Activated CD4-positive, alpha-beta memory T cell treated with anti-CD3 and anti-CD28 coated beads for 36 hours (primary cell): ENCODE results near the gene ATP13A3. TPM values are rescaled to one million over a fixed set of nuclear protein-coding genes. Genes with fewer than 3 reads are reported as not detected.
A peak's percentile ranks its signal among the peaks of the same experiment; 100 is the strongest.
"Not testable (repeated sequence)": the region's sequence is repeated elsewhere in the genome, so short reads cannot be mapped to it uniquely, and the experiment has no call there.

Experiments
- CTCF ChIA-PET: fragments of 350-600 bp; sonication (Branson Sonifier 250); formaldehyde crosslinking; loops from one replicate; lab custom pipeline; 2021; ENCODE audit warnings: antibody characterized with exemption, inconsistent platforms; lab: Charles Lee
- POLR2A ChIA-PET: fragments of 350-600 bp; sonication (Branson Sonifier 250); formaldehyde crosslinking; loops from one replicate; lab custom pipeline; 2021; ENCODE audit warnings: antibody characterized with exemption; lab: Charles Lee
- DNase-seq: peaks from one replicate; pipeline ENCODE4 v3.0.0-alpha.2; 2020
- H3K27ac Mint-ChIP-seq: one replicate; pipeline ENCODE4 v1.8.0; 2021; ENCODE audit warnings: mixed read lengths
- H3K27me3 Mint-ChIP-seq: one replicate; pipeline ENCODE4 v1.8.0; 2021; ENCODE audit warnings: mixed read lengths
- H3K36me3 Mint-ChIP-seq: one replicate; pipeline ENCODE4 v1.8.0; 2021; ENCODE audit warnings: mixed read lengths
- H3K4me1 Mint-ChIP-seq: one replicate; pipeline ENCODE4 v1.8.0; 2021; ENCODE audit warnings: low read depth, mixed read lengths
- H3K4me3 Mint-ChIP-seq: one replicate; pipeline ENCODE4 v1.8.0; 2021; ENCODE audit warnings: mild to moderate bottlenecking, mixed read lengths
- H3K9me3 Mint-ChIP-seq: one replicate; pipeline ENCODE4 v1.8.0; 2021; ENCODE audit warnings: mixed read lengths
- intact Hi-C: fragments of 100-400 bp; cut with micrococcal nuclease; formaldehyde crosslinking; loops from one replicate; pipeline ENCODE4 v1.15.1; 2023
- total RNA-seq, 2 experiments: library from RNA; stranded (reverse); gene quantifications; one replicate each; pipeline ENCODE4 v1.2.3, GENCODE V29; 2021

The ATP13A3 gene
- total RNA-seq, 2 experiments from 2014 or later = 136 to 145 TPM

DNA sequence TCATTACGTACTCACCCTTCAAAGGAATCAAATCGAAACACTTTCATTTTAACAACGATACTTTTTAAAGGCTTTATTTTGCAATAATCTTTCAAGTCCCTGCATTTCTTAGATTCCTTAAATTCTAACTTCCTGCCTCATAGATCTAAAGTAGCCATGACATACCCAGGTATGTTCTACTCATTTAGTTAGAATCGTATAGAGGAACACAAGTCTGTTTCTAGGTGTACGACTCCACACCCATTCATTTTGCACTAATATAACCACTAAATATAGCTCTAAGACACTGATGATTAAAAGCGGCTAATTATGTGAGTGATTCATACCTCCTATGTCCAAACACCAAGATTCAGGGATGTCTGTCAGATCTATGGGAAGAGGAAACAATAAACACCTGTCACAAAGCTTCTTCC lies 1.3 kb downstream of the ATP13A3 start:
- intact Hi-C loops = loop anchor here (5.0 kb wide), 1 partner anchor 202 kb away; the partner anchor contains the start of gene FAM43A
- no peak for DNase-seq
- no peaks in the 10 kb centered on the region for H3K9me3 Mint-ChIP-seq
- peak overlapping the region; percentile 92 for H3K4me3 Mint-ChIP-seq
- CTCF ChIA-PET = interaction anchor here (0.7 to 3.5 kb wide), 16 partner anchors 8 to 786 kb away, joined by 3 to 37 read pairs (median 4); partner anchors contain the start of gene XXYLT1
- H3K4me1 Mint-ChIP-seq = peaks cover 67% of the 10 kb centered on the region
- POLR2A ChIA-PET = interaction anchor here (0.9 to 2.7 kb wide), 7 partner anchors 9 to 99 kb away, joined by 3 to 20 read pairs (median 3); no protein-coding TSS in a partner anchor
- H3K27me3 Mint-ChIP-seq = no peaks in the 10 kb centered on the region
- H3K36me3 Mint-ChIP-seq = peaks cover 35% of the 10 kb centered on the region
- H3K27ac Mint-ChIP-seq = peak overlapping the region; percentile 95

DNA sequence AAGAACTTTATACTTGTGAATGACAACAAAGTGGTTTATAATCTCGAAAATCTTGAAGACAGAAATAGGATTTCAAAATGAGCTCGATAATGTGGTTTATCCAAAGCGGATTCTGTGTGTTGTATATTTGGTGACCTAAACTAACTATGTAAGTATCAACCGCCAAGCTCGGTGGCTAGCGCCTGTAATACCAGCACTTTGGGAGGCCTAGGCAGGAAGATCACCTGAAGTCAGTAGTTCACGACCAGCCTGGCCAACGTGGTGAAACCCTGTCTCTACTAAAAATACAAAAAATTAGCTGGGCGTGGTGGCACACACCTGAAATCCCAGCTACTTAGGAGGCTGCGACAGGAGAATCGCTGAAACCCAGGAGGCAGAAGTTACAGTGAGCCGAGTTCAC lies 2.2 kb downstream of the ATP13A3 start:
- CTCF ChIA-PET = interaction anchor here (1.0 to 3.5 kb wide), 9 partner anchors 10 to 786 kb away, joined by 3 to 37 read pairs (median 6); partner anchors contain the start of gene XXYLT1
- peaks cover 35% of the 10 kb centered on the region for H3K36me3 Mint-ChIP-seq
- no peaks in the 10 kb centered on the region for H3K27me3 Mint-ChIP-seq
- H3K4me1 Mint-ChIP-seq = peaks cover 67% of the 10 kb centered on the region
- H3K4me3 Mint-ChIP-seq = peak overlapping the region; percentile 92
- DNase-seq = no peak
- POLR2A ChIA-PET = interaction anchor here (1.5 to 2.7 kb wide), 3 partner anchors 14 to 100 kb away, joined by 4 to 20 read pairs (median 11); no protein-coding TSS in a partner anchor
- H3K9me3 Mint-ChIP-seq = no peaks in the 10 kb centered on the region
- intact Hi-C loops = loop anchor here (1.0 to 5.0 kb wide), 2 partner anchors 18 to 203 kb away; partner anchors contain the start of gene FAM43A
- peak overlapping the region; percentile 44 for H3K27ac Mint-ChIP-seq

DNA sequence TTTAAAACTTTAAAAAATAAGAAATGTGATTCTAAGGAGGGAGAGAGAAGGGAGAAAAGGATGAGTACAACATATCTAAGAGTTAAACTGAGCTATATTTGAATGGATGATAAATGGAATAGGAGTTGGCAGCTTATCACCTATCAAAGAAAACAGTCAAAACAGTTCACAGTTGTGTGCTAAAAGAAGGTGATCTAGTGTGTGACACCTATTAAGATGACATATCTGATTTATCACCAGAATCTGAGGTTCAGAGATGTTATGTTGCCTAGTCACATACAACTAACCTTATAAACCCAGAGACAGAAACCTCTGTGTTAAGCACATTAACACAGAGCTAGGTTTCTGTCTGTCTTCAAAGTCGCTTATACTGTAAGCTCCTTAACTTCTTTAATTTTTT lies 3.0 kb downstream of the ATP13A3 start:
- intact Hi-C loops = loop anchor here (1.0 kb wide), 1 partner anchor 18 kb away; no protein-coding TSS in a partner anchor
- peaks cover 36% of the 10 kb centered on the region for H3K36me3 Mint-ChIP-seq
- no peaks in the 10 kb centered on the region for H3K27me3 Mint-ChIP-seq
- no peaks in the 10 kb centered on the region for H3K9me3 Mint-ChIP-seq
- ChIA-PET POLR2A (interaction anchor here (1.1 to 2.7 kb wide), 4 partner anchors 14 to 100 kb away, joined by 3 to 20 read pairs (median 8); no protein-coding TSS in a partner anchor), CTCF (interaction anchor here (0.7 to 3.5 kb wide), 9 partner anchors 9 to 111 kb away, joined by 3 to 37 read pairs (median 6); no protein-coding TSS in a partner anchor)
- H3K4me1 Mint-ChIP-seq = peaks cover 63% of the 10 kb centered on the region
- DNase-seq = no peak
- H3K4me3 Mint-ChIP-seq = no peak overlapping the region
- H3K27ac Mint-ChIP-seq = no peak overlapping the region

GRCh38 chr3:194482830-194483229 lies 4.0 kb downstream of the ATP13A3 start:
- H3K4me1 Mint-ChIP-seq = peaks cover 55% of the 10 kb centered on the region
- H3K27me3 Mint-ChIP-seq, intact Hi-C loops, H3K9me3 Mint-ChIP-seq, H3K27ac Mint-ChIP-seq, H3K4me3 Mint-ChIP-seq, POLR2A ChIA-PET, DNase-seq: not testable (repeated sequence)
- H3K36me3 Mint-ChIP-seq = peaks cover 31% of the 10 kb centered on the region
- CTCF ChIA-PET = interaction anchor here (0.6 to 3.5 kb wide), 3 partner anchors 11 to 139 kb away, joined by 3 to 37 read pairs (median 3); no protein-coding TSS in a partner anchor

GRCh38 chr3:194482196-194482593 lies 4.6 kb downstream of the ATP13A3 start:
- Mint-ChIP-seq H3K36me3 (peaks cover 31% of the 10 kb centered on the region), H3K27me3 (no peaks in the 10 kb centered on the region), H3K27ac (peak overlapping the region; percentile 53), H3K4me1 (peaks cover 49% of the 10 kb centered on the region), H3K9me3 (no peaks in the 10 kb centered on the region), H3K4me3 (peak overlapping the region; percentile 11)
- ChIA-PET CTCF (no interaction called here), POLR2A (no interaction called here)
- DNase-seq = no peak
- intact Hi-C loops = no loop called here

DNA sequence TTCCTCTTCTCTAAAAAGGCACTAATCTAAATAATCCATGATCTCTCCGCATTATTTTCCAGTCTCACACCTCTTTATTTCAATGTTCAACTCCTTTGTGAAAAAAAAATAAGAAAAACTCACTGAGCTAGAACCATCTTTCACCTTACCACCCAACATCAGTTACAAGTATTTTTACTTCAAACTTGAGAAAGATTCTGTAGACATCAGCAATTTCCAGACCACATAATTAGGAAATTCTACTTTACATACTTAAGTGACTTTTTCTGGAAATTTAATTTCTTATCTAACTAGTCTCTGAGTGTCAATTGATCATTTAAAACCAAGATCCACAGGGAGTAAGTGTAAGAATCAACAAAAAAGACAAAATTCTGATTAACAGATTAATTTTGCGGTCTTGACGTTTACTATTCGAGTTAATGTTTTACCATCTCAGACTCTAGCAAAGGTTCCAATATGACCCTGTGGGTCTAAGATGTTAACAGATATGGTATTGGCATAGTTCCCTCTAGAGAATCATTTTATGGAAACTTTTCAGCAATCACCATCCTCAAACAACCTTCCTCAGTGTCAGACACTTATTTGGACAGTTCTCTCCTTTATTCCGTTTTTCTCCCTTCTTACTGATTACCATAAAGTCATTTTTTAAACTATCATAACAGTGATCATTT lies 5.1 kb downstream of the ATP13A3 start:
- peak overlapping the region; percentile 35 for H3K4me3 Mint-ChIP-seq

GRCh38 chr3:194481103-194481502 lies 5.7 kb downstream of the ATP13A3 start:
- Mint-ChIP-seq H3K4me3 (no peak overlapping the region), H3K27me3 (no peaks in the 10 kb centered on the region), H3K27ac (peak overlapping the region; percentile 67), H3K9me3 (no peaks in the 10 kb centered on the region), H3K36me3 (peaks cover 30% of the 10 kb centered on the region), H3K4me1 (peaks cover 46% of the 10 kb centered on the region)
- DNase-seq = no peak
- intact Hi-C loops = no loop called here
- POLR2A ChIA-PET = interaction anchor here (1.1 kb wide), 1 partner anchor 102 kb away, joined by 4 read pairs; no protein-coding TSS in a partner anchor
- CTCF ChIA-PET = interaction anchor here (2.0 to 3.3 kb wide), 2 partner anchors 9 to 93 kb away, joined by 8 to 17 read pairs; no protein-coding TSS in a partner anchor

More for the DNA sequence above, 5.1 kb downstream of the ATP13A3 start:
- ChIA-PET CTCF (interaction anchor here (2.0 to 3.3 kb wide), 2 partner anchors 10 to 92 kb away, joined by 8 to 17 read pairs; no protein-coding TSS in a partner anchor), POLR2A (no interaction called here)
- H3K36me3 Mint-ChIP-seq = peaks cover 31% of the 10 kb centered on the region
- H3K27me3 Mint-ChIP-seq = no peaks in the 10 kb centered on the region
- intact Hi-C loops = no loop called here
- H3K9me3 Mint-ChIP-seq = no peaks in the 10 kb centered on the region
- peak overlapping the region; percentile 67 for H3K27ac Mint-ChIP-seq
- DNase-seq = no peak
- peaks cover 46% of the 10 kb centered on the region for H3K4me1 Mint-ChIP-seq

GRCh38 chr3:194476784-194477183 lies 10.0 kb downstream of the ATP13A3 start:
- intact Hi-C loops = no loop called here
- Mint-ChIP-seq H3K4me3 (no peak overlapping the region), H3K27me3 (no peaks in the 10 kb centered on the region), H3K36me3 (peaks cover 7% of the 10 kb centered on the region), H3K4me1 (peaks cover 35% of the 10 kb centered on the region), H3K9me3 (no peaks in the 10 kb centered on the region), H3K27ac (no peak overlapping the region)
- CTCF ChIA-PET = interaction anchor here (0.6 to 1.1 kb wide), 2 partner anchors 9 to 74 kb away, joined by 3 read pairs; no protein-coding TSS in a partner anchor
- DNase-seq = no peak
- POLR2A ChIA-PET = interaction anchor here (1.3 kb wide), 1 partner anchor 9 kb away, joined by 3 read pairs; no protein-coding TSS in a partner anchor

- H3K36me3 Mint-ChIP-seq = peaks cover 3% of the 10 kb centered on the region
- no peak overlapping the region for H3K4me3 Mint-ChIP-seq
- POLR2A ChIA-PET = no interaction called here
- CTCF ChIA-PET = interaction anchor here (7.6 kb wide), 1 partner anchor 119 kb away, joined by 113 read pairs; no protein-coding TSS in a partner anchor
- DNase-seq = no peak
- no peak overlapping the region for H3K27ac Mint-ChIP-seq
- no peaks in the 10 kb centered on the region for H3K9me3 Mint-ChIP-seq
- H3K27me3 Mint-ChIP-seq = no peaks in the 10 kb centered on the region
- intact Hi-C loops = loop anchor here (2.0 kb wide), 1 partner anchor 109 kb away; no protein-coding TSS in a partner anchor
- H3K4me1 Mint-ChIP-seq = peaks cover 31% of the 10 kb centered on the region
Measured at GRCh38 chr3:194475978-194476377, 10.8 kb downstream of the ATP13A3 start.

DNA sequence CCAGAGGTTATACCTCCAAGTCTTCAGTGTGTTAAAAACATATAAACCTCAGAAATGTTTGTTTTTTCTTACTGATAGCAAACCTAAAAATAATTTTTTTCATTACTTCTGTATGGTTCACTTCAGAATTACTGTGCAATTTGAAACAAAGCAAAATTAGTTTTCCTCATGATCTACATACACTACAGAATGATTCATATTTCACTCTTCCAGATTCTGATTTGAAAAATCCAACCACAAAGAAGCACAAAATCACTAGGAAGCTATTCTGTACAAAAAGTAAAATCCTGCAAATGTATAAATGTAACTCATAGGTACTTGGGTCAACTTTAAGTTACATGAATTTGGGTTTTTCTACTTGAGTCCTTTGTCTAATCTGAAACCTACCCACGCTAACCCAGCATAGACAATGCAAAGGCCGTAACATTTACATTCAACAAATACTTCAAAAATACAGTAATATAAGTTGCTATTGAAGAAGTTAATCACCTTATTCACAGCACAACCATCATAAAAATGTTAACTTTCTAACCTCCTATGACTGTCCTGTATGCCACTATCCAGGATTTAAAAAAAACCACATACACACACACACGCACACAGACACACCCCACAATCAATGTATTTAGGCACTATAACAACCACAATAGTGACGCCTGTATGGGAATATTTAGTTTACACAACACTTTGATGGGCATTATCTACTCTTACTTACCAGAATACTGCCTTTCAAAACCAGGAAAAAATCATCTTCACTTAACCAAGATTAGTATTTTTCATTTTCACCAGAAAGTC lies 11.5 kb downstream of the ATP13A3 start:
- no peak overlapping the region for H3K4me3 Mint-ChIP-seq
- no peak overlapping the region for H3K27ac Mint-ChIP-seq
- ChIA-PET POLR2A (interaction anchor here (1.0 kb wide), 1 partner anchor 10 kb away, joined by 4 read pairs; no protein-coding TSS in a partner anchor), CTCF (interaction anchor here (1.1 to 7.6 kb wide), 5 partner anchors 9 to 120 kb away, joined by 3 to 113 read pairs (median 8); no protein-coding TSS in a partner anchor)
- no peak for DNase-seq
- peaks cover 3% of the 10 kb centered on the region for H3K36me3 Mint-ChIP-seq
- intact Hi-C loops = loop anchor here (2.0 kb wide), 1 partner anchor 109 kb away; no protein-coding TSS in a partner anchor
- H3K27me3 Mint-ChIP-seq = no peaks in the 10 kb centered on the region
- H3K4me1 Mint-ChIP-seq = peaks cover 30% of the 10 kb centered on the region
- H3K9me3 Mint-ChIP-seq = no peaks in the 10 kb centered on the region

- peaks cover 23% of the 10 kb centered on the region for H3K4me1 Mint-ChIP-seq
- no peak overlapping the region for H3K27ac Mint-ChIP-seq
- H3K4me3 Mint-ChIP-seq = no peak overlapping the region
- CTCF ChIA-PET = interaction anchor here (0.8 to 7.6 kb wide), 7 partner anchors 9 to 120 kb away, joined by 3 to 113 read pairs (median 6); no protein-coding TSS in a partner anchor
- no peaks in the 10 kb centered on the region for H3K27me3 Mint-ChIP-seq
- H3K36me3 Mint-ChIP-seq = peaks cover 3% of the 10 kb centered on the region
- intact Hi-C loops = loop anchor here (2.0 kb wide), 1 partner anchor 110 kb away; no protein-coding TSS in a partner anchor
- no peak for DNase-seq
- POLR2A ChIA-PET = interaction anchor here (1.0 to 1.7 kb wide), 2 partner anchors 11 to 28 kb away, joined by 4 read pairs; no protein-coding TSS in a partner anchor
- no peaks in the 10 kb centered on the region for H3K9me3 Mint-ChIP-seq
Measured at GRCh38 chr3:194474675-194475074, 12.1 kb downstream of the ATP13A3 start.
